GM12801 (cell line): ENCODE data around the gene GSTK1.

Experiments used
- TF ChIP-seq, protein P1 (sequence below): IDR thresholded peaks from one replicate; pipeline ENCODE4 v1.5.1; 2011; ENCODE audit warnings: control low read depth; ENCODE audit not compliant: insufficient read length; ENCODE audit errors: extremely low read depth

The GSTK1 gene

DNA sequence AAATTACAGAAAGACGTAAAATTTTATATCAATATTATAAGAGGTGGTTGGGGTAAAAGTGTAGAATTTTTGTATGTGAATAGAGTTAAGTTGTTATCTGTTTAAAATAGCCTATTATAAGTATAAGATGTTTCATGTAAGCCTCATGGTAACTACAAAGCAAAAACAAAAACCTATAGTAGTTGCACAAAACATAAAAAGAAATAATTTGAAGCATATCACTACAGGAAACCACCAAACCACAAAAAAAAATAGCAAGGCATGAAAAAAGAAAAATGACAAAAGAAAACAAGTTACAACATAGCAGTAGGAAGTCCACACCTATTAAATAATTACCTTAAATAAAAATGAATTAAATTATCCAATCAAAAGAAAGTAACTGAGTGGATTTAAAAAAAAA is 12.4 kb upstream of the GSTK1 start:
- TF ChIP-seq, protein P1, sequence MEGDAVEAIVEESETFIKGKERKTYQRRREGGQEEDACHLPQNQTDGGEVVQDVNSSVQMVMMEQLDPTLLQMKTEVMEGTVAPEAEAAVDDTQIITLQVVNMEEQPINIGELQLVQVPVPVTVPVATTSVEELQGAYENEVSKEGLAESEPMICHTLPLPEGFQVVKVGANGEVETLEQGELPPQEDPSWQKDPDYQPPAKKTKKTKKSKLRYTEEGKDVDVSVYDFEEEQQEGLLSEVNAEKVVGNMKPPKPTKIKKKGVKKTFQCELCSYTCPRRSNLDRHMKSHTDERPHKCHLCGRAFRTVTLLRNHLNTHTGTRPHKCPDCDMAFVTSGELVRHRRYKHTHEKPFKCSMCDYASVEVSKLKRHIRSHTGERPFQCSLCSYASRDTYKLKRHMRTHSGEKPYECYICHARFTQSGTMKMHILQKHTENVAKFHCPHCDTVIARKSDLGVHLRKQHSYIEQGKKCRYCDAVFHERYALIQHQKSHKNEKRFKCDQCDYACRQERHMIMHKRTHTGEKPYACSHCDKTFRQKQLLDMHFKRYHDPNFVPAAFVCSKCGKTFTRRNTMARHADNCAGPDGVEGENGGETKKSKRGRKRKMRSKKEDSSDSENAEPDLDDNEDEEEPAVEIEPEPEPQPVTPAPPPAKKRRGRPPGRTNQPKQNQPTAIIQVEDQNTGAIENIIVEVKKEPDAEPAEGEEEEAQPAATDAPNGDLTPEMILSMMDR: no peak

DNA sequence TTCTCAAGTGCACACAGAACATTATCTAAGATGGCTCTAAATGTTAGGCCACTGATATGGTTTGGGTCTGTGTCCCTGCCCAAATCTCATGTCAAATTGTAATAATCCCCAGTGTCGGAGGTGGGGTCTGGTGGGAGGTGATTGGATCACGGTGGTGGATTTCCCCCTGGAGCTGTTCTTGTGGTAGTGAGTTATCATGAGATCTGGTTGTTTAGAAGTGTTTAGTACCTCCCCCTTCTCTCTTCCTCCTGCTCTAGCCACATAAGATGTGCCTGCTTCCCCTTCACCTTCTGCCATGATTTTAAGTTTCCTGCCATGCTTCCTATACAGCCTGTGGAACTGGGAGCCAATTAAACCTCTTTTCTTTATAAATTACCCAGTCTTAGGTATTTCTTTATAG is 11.2 kb upstream of the GSTK1 start:
- TF ChIP-seq, protein P1: no peak

DNA sequence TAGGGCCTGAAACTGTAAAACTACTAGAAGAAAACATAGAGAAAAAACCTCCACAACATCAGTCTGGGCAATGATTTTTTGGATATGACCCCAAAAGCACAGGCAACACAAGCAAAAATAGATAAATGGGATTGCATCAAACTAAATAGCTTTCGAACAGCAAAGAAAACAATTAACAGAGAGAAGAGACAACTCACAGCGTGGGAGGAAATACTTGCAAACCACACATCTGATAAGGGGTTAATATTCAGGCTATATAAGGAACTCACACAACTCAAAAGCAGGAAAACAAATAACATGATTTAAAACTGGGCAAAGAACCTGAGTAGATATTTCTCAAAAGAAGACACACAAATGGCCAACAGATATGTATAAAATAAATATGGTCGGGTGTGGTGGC is 7.7 kb upstream of the GSTK1 start:
- TF ChIP-seq, protein P1: no peak

DNA sequence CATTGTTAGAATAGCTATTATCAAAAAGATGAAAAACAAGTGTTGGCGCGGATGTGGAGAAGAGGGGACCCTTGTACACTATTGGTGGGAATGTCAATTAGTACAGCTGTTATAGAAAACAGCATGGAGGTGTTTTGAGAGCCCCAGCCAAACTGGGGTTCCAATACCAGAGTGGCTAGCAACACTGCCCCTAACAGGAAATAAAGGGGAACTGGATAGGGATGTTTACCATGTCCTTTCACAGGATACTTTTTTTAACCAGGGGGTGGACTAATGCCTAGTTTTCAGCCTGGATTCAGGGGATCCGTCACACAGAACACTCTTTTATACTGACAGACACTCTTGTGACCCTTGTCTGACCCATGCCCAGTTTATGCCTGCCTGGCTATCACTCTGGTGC is 6.9 kb upstream of the GSTK1 start:
- TF ChIP-seq, protein P1: no peak

DNA sequence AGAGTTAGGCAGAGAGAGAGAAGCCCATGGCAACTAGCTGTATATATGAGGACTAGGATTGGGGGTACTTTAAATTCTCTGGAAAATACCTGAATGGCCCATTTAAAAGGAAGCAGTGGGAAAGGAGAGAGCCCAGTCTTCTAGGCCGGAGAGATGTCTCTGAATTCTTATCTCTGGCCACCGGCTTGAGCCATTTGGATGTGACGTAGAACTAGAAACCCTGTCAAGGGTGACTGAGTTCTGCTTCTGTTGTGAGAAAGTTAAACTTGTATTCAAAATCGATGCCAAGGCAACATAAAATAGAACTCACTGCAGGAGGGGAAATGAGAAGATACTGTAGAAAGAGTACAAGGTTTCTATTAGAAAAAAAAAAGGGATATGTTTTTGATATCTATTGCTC is 6.3 kb upstream of the GSTK1 start:
- TF ChIP-seq, protein P1: no peak

DNA sequence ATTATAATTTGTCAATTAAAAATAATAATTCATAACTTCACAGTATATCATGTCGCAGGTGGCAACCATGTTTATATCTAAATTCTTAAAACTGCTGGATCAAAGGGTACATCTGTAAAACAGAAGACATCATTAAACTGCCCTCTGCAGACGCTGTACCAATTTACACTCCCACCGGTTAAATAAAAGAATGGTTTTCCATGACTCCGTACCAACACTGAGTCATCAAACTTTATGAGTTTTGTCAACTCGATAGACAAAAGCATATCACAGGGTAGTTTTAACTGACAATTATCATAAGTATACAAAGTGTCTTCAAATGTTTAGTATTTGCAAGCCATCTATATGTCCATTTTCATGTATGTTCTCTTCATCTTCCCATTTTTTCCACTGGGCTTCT is 5.7 kb upstream of the GSTK1 start:
- TF ChIP-seq, protein P1: no peak

DNA sequence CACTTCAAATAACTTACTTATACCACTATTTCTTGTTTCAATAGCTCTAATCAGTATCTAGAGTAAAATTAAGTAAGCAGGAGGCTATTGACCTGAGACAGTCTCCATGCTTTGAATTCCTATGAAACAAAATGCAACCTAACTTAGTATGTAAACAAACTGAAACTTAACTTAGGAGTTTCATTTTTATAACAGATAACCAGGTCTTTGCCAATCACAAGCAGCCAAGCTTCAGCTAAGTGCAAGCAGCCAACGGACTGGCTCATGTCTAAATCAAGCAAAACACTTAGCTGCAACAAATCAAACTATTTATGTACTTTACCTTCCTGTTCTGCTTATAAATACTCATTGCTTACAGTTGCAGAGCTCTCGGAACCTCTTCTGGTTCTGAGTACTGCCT is 4.4 kb upstream of the GSTK1 start:
- TF ChIP-seq, protein P1: no peak

DNA sequence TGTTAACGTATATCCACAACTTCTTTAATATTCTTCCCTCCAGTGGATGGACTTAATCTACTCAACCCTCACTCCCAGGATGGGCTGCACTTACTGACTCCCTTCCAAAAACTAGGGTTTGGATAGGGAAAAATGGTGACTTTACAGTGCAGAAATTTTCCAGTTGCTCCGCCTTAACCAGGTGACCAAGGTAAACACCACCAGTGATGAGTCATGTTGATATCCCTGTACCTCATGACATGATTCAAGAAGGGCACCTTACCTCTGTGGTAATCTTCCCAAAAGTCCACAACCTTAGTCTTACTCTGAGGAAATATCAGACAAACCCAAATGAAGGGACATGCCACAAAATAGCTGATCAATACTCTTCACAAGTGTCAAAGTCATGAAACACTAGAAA is 3.5 kb upstream of the GSTK1 start:
- TF ChIP-seq, protein P1: no peak
